Tibial nerve (tissue), 4 donors: ENCODE results near the gene AUTS2. TPM values are rescaled to one million over a fixed set of nuclear protein-coding genes. Genes with fewer than 3 reads are reported as not detected.

ENCODE experiments used
- DNase-seq, 2 donors: peaks; one replicate each; pipeline ENCODE4 v3.0.0-alpha.2; 2019; ENCODE audit warnings: low spot score in 2 of 2
- H3K27ac ChIP-seq, 4 donors: fragments of 200-600 bp; sonication (generic) in 3 of 4; one replicate each; pipeline ENCODE4 v1.5.1; 2017 to 2019; ENCODE audit warnings: mild to moderate bottlenecking in 1 of 4
- H3K27me3 ChIP-seq, 2 donors: fragments of 200-600 bp; sonication (generic) in 1 of 2; one replicate each; pipeline versions ENCODE4 v1.5.1 to v1.6.0; 2017 to 2019
- H3K36me3 ChIP-seq, 3 donors: fragments of 200-600 bp; sonication (generic); one replicate each; pipeline ENCODE4 v1.5.1; 2018 to 2019
- H3K4me1 ChIP-seq, 4 donors: fragments of 200-600 bp; sonication (generic) in 3 of 4; one replicate each; pipeline ENCODE4 v1.5.1; 2017 to 2019
- H3K4me3 ChIP-seq, 4 donors: fragments of 200-600 bp; sonication (generic) in 3 of 4; one replicate each; pipeline ENCODE4 v1.5.1; 2017 to 2019; ENCODE audit warnings: mild to moderate bottlenecking in 1 of 4, moderate library complexity in 1 of 4
- H3K9me3 ChIP-seq, 4 donors: fragments of 200-600 bp; sonication (generic) in 3 of 4; one replicate each; pipeline ENCODE4 v1.5.1; 2017 to 2019
- CTCF ChIP-seq, 5 experiments: fragments of 200-600 bp in 3 of 5; fragments of 450-650 bp in 2 of 5; sonication (generic) in 3 of 5; IDR thresholded peaks; one replicate each; pipeline ENCODE4 v1.5.1; 2016 to 2019; ENCODE audit warnings: antibody characterized with exemption in 5 of 5, mild to moderate bottlenecking in 3 of 5, moderate library complexity in 2 of 5
- EP300 ChIP-seq, 2 donors: sonication (generic); formaldehyde crosslinking; IDR thresholded peaks; one replicate each; pipeline ENCODE4 v1.6.1; 2017; ENCODE audit warnings: antibody characterized with exemption in 2 of 2, mild to moderate bottlenecking in 1 of 2
- POLR2A ChIP-seq, 2 donors: fragments of 450-650 bp; IDR thresholded peaks; one replicate each; pipeline ENCODE4 v1.6.1; 2017; ENCODE audit warnings: antibody characterized with exemption in 2 of 2, mild to moderate bottlenecking in 2 of 2, moderate library complexity in 2 of 2
- WGBS, 2 donors: methylation state at CpG; one replicate each; pipeline ENCODE4 v1.1.5; 2018; 5-methylcytosine and 5-hydroxymethylcytosine counted together
- total RNA-seq, 4 donors: library from RNA; depleted of rRNA; stranded (reverse); fragments of >200 nt; gene quantifications; one replicate each; pipeline ENCODE4 v1.1.0, GENCODE V29; 2016

Gene AUTS2
- total RNA-seq, 4 donors from 2014 or later, result 56.6 to 87.9 (median 71.6) TPM

GRCh38 chr7:69790977-69791724 is 192.9 kb downstream of the AUTS2 start:
- 57 to 62% methylated on average over 7 of the region's 7 CpGs for WGBS, 2 donors
- Histone ChIP-seq H3K36me3 (no peaks in the 10 kb centered on the region), H3K27me3 (no peaks in the 10 kb centered on the region), H3K9me3 (no peaks in the 10 kb centered on the region), H3K27ac (no peak overlapping the region), H3K4me3 (no peak overlapping the region), H3K4me1 (peaks cover 0 to 28% (median 2%) of the 10 kb centered on the region in 4 donors)
- no peak for TF ChIP-seq CTCF (IDR thresholded peaks at IDR 0.05)
- no peak for DNase-seq

- Histone ChIP-seq H3K27ac (no peak overlapping the region), H3K36me3 (no peaks in the 10 kb centered on the region), H3K27me3 (no peaks in the 10 kb centered on the region), H3K4me3 (no peak overlapping the region), H3K4me1 (peaks cover 0 to 28% (median 2%) of the 10 kb centered on the region in 4 donors), H3K9me3 (no peaks in the 10 kb centered on the region)
- no peak for TF ChIP-seq POLR2A (IDR thresholded peaks at IDR 0.05)
- TF ChIP-seq CTCF (IDR thresholded peaks at IDR 0.05), result no peak
- TF ChIP-seq EP300 (IDR thresholded peaks at IDR 0.05), result no peak
- no peak for DNase-seq
- 84 to 92% methylated on average over 1 of the region's 1 CpG for WGBS, 2 donors
These were observed 193.5 kb downstream of the AUTS2 start for GRCh38 chr7:69791739-69792138.

- no peak overlapping the region for H3K4me3 ChIP-seq
- no peaks in the 10 kb centered on the region for H3K27me3 ChIP-seq
- TF ChIP-seq EP300 (IDR thresholded peaks at IDR 0.05) (no peak), POLR2A (IDR thresholded peaks at IDR 0.05) (no peak), CTCF (IDR thresholded peaks at IDR 0.05) (no peak)
- H3K27ac ChIP-seq, result no peak overlapping the region
- DNase-seq, result no peak
- peaks cover 0 to 23% (median 4%) of the 10 kb centered on the region in 4 donors for H3K4me1 ChIP-seq
- no peaks in the 10 kb centered on the region for H3K36me3 ChIP-seq
- 87 to 89% methylated on average over 5 of the region's 5 CpGs for WGBS, 2 donors
- H3K9me3 ChIP-seq, result no peaks in the 10 kb centered on the region
These were observed 197.7 kb downstream of the AUTS2 start for GRCh38 chr7:69795932-69796331.

GRCh38 chr7:69796416-69796815 is 198.1 kb downstream of the AUTS2 start:
- no peak for TF ChIP-seq POLR2A (IDR thresholded peaks at IDR 0.05)
- H3K9me3 ChIP-seq, result no peaks in the 10 kb centered on the region

GRCh38 chr7:69799048-69799697 is 200.9 kb downstream of the AUTS2 start:
- no peaks in the 10 kb centered on the region for H3K36me3 ChIP-seq
- no peaks in the 10 kb centered on the region for H3K27me3 ChIP-seq
- H3K4me1 ChIP-seq, result peaks cover 0 to 16% (median 4%) of the 10 kb centered on the region in 4 donors
- TF ChIP-seq POLR2A (IDR thresholded peaks at IDR 0.05) (no peak), CTCF (IDR thresholded peaks at IDR 0.05) (no peak), EP300 (IDR thresholded peaks at IDR 0.05) (no peak)
- no peak for DNase-seq
- no peak overlapping the region for H3K27ac ChIP-seq
- no peaks in the 10 kb centered on the region for H3K9me3 ChIP-seq
- WGBS, 2 donors, result 90 to 93% methylated on average over 4 of the region's 4 CpGs
- no peak overlapping the region for H3K4me3 ChIP-seq

More at GRCh38 chr7:69796416-69796815, 198.1 kb downstream of the AUTS2 start:
- no peaks in the 10 kb centered on the region for H3K27me3 ChIP-seq
- H3K27ac ChIP-seq, result no peak overlapping the region
- H3K4me3 ChIP-seq, result no peak overlapping the region
- H3K36me3 ChIP-seq, result no peaks in the 10 kb centered on the region
- DNase-seq, result no peak
- 88 to 100% methylated on average over 2 of the region's 2 CpGs for WGBS, 2 donors
- peaks cover 0 to 21% (median 4%) of the 10 kb centered on the region in 4 donors for H3K4me1 ChIP-seq
